Stimulated activated naive CD4-positive, alpha-beta T cell treated with Interleukin-2 at 50 U/mL for 16 hours (primary cell): ENCODE measurements around the gene CDC42BPB.

Experiments used
- DNase-seq: peaks from one replicate; lab custom pipeline; 2025; lab: John Stamatoyannopoulos, UW

Gene CDC42BPB

GRCh38 chr14:103016594-103016993, 40.8 kb downstream of the CDC42BPB start:
- no peak for DNase-seq

GRCh38 chr14:103016071-103016470, 41.3 kb downstream of the CDC42BPB start:
- no peak for DNase-seq

- no peak for DNase-seq
Observed at GRCh38 chr14:103015426-103015825, 41.9 kb downstream of the CDC42BPB start.

GRCh38 chr14:103014466-103015228, 42.7 kb downstream of the CDC42BPB start:
- no peak for DNase-seq

- DNase-seq = no peak
Observed at GRCh38 chr14:103013028-103013427, 44.3 kb downstream of the CDC42BPB start.

- no peak for DNase-seq
Observed at GRCh38 chr14:103009559-103009958, 47.8 kb downstream of the CDC42BPB start.

GRCh38 chr14:103008768-103009357, 48.5 kb downstream of the CDC42BPB start:
- no peak for DNase-seq

GRCh38 chr14:103008126-103008525, 49.2 kb downstream of the CDC42BPB start:
- DNase-seq = no peak

GRCh38 chr14:103007555-103007954, 49.8 kb downstream of the CDC42BPB start:
- no peak for DNase-seq

GRCh38 chr14:103006991-103007520, 50.3 kb downstream of the CDC42BPB start:
- DNase-seq = no peak

GRCh38 chr14:103006106-103006505, 51.2 kb downstream of the CDC42BPB start:
- DNase-seq = no peak

- no peak for DNase-seq
Observed at GRCh38 chr14:103003850-103004249, 53.5 kb downstream of the CDC42BPB start.

- no peak for DNase-seq
Observed at GRCh38 chr14:103003351-103003615, 54.1 kb downstream of the CDC42BPB start.

GRCh38 chr14:103002578-103003350, 54.6 kb downstream of the CDC42BPB start:
- DNase-seq = no peak

GRCh38 chr14:103001651-103002396, 55.5 kb downstream of the CDC42BPB start:
- DNase-seq = no peak

- no peak for DNase-seq
Observed at GRCh38 chr14:103001226-103001625, 56.1 kb downstream of the CDC42BPB start.

- no peak for DNase-seq
Observed at GRCh38 chr14:103000291-103000921, 56.9 kb downstream of the CDC42BPB start.

GRCh38 chr14:102999227-102999895, 58.0 kb downstream of the CDC42BPB start:
- no peak for DNase-seq

GRCh38 chr14:102998393-102998792, 59.0 kb downstream of the CDC42BPB start:
- no peak for DNase-seq

GRCh38 chr14:102996941-102997340, 60.4 kb downstream of the CDC42BPB start:
- no peak for DNase-seq

GRCh38 chr14:102994689-102995088, 62.7 kb downstream of the CDC42BPB start:
- DNase-seq = no peak
